Activated T-helper 17 cell treated with anti-CD3 and anti-CD28 coated beads, Interleukin-2, amount 50 U/mL, for 72 hours (primary cell): ENCODE data around the gene CLIP4. TPM values are rescaled to one million over a fixed set of nuclear protein-coding genes. Genes with fewer than 3 reads are reported as not detected.
A peak's percentile ranks its signal among the peaks of the same experiment; 100 is the strongest.

Experiments
- ATAC-seq: fragments of 150-1000 bp; cut with Tn5 transposase; replicated peaks from 2 replicates; pipeline ENCODE4 v1.10.0; 2021; ENCODE audit warnings: mild to moderate bottlenecking, moderate library complexity
- H3K27ac Mint-ChIP-seq: one replicate; pipeline ENCODE4 v1.8.0; 2022; ENCODE audit warnings: mixed read lengths
- H3K27me3 Mint-ChIP-seq: one replicate; pipeline ENCODE4 v1.8.0; 2022; ENCODE audit warnings: mixed read lengths
- H3K36me3 Mint-ChIP-seq: one replicate; pipeline ENCODE4 v1.8.0; 2022; ENCODE audit warnings: low read depth, mild to moderate bottlenecking, mixed read lengths
- H3K4me1 Mint-ChIP-seq: one replicate; pipeline ENCODE4 v1.8.0; 2022; ENCODE audit warnings: mixed read lengths
- H3K4me3 Mint-ChIP-seq: one replicate; pipeline ENCODE4 v1.8.0; 2022; ENCODE audit warnings: mild to moderate bottlenecking, mixed read lengths
- H3K9me3 Mint-ChIP-seq: one replicate; pipeline ENCODE4 v1.8.0; 2022; ENCODE audit warnings: mixed read lengths
- total RNA-seq, 2 donors: library from RNA; stranded (reverse); gene quantifications; one replicate each; pipeline ENCODE4 v1.2.3, GENCODE V29; 2022

CLIP4 gene
- 10 to 100 TPM; 23.3 to 24.5 TPM for total RNA-seq

GRCh38 chr2:29114946-29115609 lies at the start of gene CLIP4:
Gene CLIP4, plus strand, starts transcription at chr2:29115415. Its CDS starts 5,974 bp downstream, at chr2:29121389.
- peak; percentile 55 for ATAC-seq
- peaks cover 6% of the 10 kb centered on the region for H3K36me3 Mint-ChIP-seq
- peaks cover 24% of the 10 kb centered on the region for H3K4me1 Mint-ChIP-seq
- H3K9me3 Mint-ChIP-seq = no peaks in the 10 kb centered on the region
- peak within 1 kb of the TSS; percentile 89 for H3K27ac Mint-ChIP-seq
- no peaks in the 10 kb centered on the region for H3K27me3 Mint-ChIP-seq
- peak within 1 kb of the TSS; percentile 89 for H3K4me3 Mint-ChIP-seq

GRCh38 chr2:29066271-29066860 lies 48.8 kb upstream of the CLIP4 start:
- ATAC-seq = no peak
- no peaks in the 10 kb centered on the region for H3K9me3 Mint-ChIP-seq
- H3K4me3 Mint-ChIP-seq = no peak overlapping the region
- H3K27ac Mint-ChIP-seq = no peak overlapping the region
- no peaks in the 10 kb centered on the region for H3K36me3 Mint-ChIP-seq
- no peaks in the 10 kb centered on the region for H3K27me3 Mint-ChIP-seq
- no peaks in the 10 kb centered on the region for H3K4me1 Mint-ChIP-seq

- Mint-ChIP-seq H3K4me3 (no peak overlapping the region), H3K27ac (no peak overlapping the region), H3K4me1 (no peaks in the 10 kb centered on the region), H3K9me3 (no peaks in the 10 kb centered on the region), H3K27me3 (no peaks in the 10 kb centered on the region), H3K36me3 (no peaks in the 10 kb centered on the region)
- ATAC-seq = no peak
Measured at GRCh38 chr2:29066997-29067605, 48.1 kb upstream of the CLIP4 start.

- H3K4me3 Mint-ChIP-seq = no peak overlapping the region
- no peak for ATAC-seq
- no peaks in the 10 kb centered on the region for H3K9me3 Mint-ChIP-seq
- no peaks in the 10 kb centered on the region for H3K4me1 Mint-ChIP-seq
- H3K36me3 Mint-ChIP-seq = no peaks in the 10 kb centered on the region
- no peak overlapping the region for H3K27ac Mint-ChIP-seq
- H3K27me3 Mint-ChIP-seq = no peaks in the 10 kb centered on the region
Measured at GRCh38 chr2:29068513-29068912, 46.7 kb upstream of the CLIP4 start.

GRCh38 chr2:29070526-29070925 lies 44.7 kb upstream of the CLIP4 start:
- Mint-ChIP-seq H3K27me3 (no peaks in the 10 kb centered on the region), H3K4me3 (no peak overlapping the region), H3K27ac (no peak overlapping the region), H3K9me3 (no peaks in the 10 kb centered on the region), H3K36me3 (no peaks in the 10 kb centered on the region), H3K4me1 (no peaks in the 10 kb centered on the region)
- ATAC-seq = no peak

GRCh38 chr2:29071032-29071975 lies 43.9 kb upstream of the CLIP4 start:
- H3K36me3 Mint-ChIP-seq = no peaks in the 10 kb centered on the region
- no peak for ATAC-seq
- no peak overlapping the region for H3K4me3 Mint-ChIP-seq
- H3K9me3 Mint-ChIP-seq = no peaks in the 10 kb centered on the region
- no peaks in the 10 kb centered on the region for H3K4me1 Mint-ChIP-seq
- H3K27me3 Mint-ChIP-seq = no peaks in the 10 kb centered on the region
- H3K27ac Mint-ChIP-seq = no peak overlapping the region

- no peak for ATAC-seq
- no peaks in the 10 kb centered on the region for H3K9me3 Mint-ChIP-seq
- no peaks in the 10 kb centered on the region for H3K4me1 Mint-ChIP-seq
- no peaks in the 10 kb centered on the region for H3K27me3 Mint-ChIP-seq
- no peak overlapping the region for H3K4me3 Mint-ChIP-seq
- H3K27ac Mint-ChIP-seq = no peak overlapping the region
- H3K36me3 Mint-ChIP-seq = no peaks in the 10 kb centered on the region
Measured at GRCh38 chr2:29072251-29072650, 43.0 kb upstream of the CLIP4 start.

GRCh38 chr2:29072971-29073725 lies 42.1 kb upstream of the CLIP4 start:
- no peaks in the 10 kb centered on the region for H3K36me3 Mint-ChIP-seq
- H3K4me3 Mint-ChIP-seq = no peak overlapping the region
- ATAC-seq = no peak
- no peaks in the 10 kb centered on the region for H3K27me3 Mint-ChIP-seq
- H3K9me3 Mint-ChIP-seq = no peaks in the 10 kb centered on the region
- no peaks in the 10 kb centered on the region for H3K4me1 Mint-ChIP-seq
- H3K27ac Mint-ChIP-seq = no peak overlapping the region

GRCh38 chr2:29073933-29074332 lies 41.3 kb upstream of the CLIP4 start:
- Mint-ChIP-seq H3K4me3 (no peak overlapping the region), H3K9me3 (no peaks in the 10 kb centered on the region), H3K27me3 (no peaks in the 10 kb centered on the region), H3K4me1 (no peaks in the 10 kb centered on the region), H3K36me3 (no peaks in the 10 kb centered on the region), H3K27ac (no peak overlapping the region)
- ATAC-seq = no peak

GRCh38 chr2:29074411-29074810 lies 40.8 kb upstream of the CLIP4 start, which contains the start of gene PCARE:
Gene PCARE, minus strand, starts transcription at chr2:29074523. Its CDS starts 262 bp downstream, at chr2:29074261.
- no peak for ATAC-seq
- Mint-ChIP-seq H3K36me3 (no peaks in the 10 kb centered on the region), H3K27ac (no peak within 1 kb of the TSS), H3K9me3 (no peaks in the 10 kb centered on the region), H3K4me1 (no peaks in the 10 kb centered on the region), H3K27me3 (no peaks in the 10 kb centered on the region), H3K4me3 (no peak within 1 kb of the TSS)

- H3K36me3 Mint-ChIP-seq = no peaks in the 10 kb centered on the region
- no peak overlapping the region for H3K27ac Mint-ChIP-seq
- no peaks in the 10 kb centered on the region for H3K4me1 Mint-ChIP-seq
- no peak overlapping the region for H3K4me3 Mint-ChIP-seq
- no peaks in the 10 kb centered on the region for H3K9me3 Mint-ChIP-seq
- no peaks in the 10 kb centered on the region for H3K27me3 Mint-ChIP-seq
- ATAC-seq = no peak
Measured at GRCh38 chr2:29075894-29076705, 39.1 kb upstream of the CLIP4 start.

- no peaks in the 10 kb centered on the region for H3K9me3 Mint-ChIP-seq
- no peak overlapping the region for H3K4me3 Mint-ChIP-seq
- no peaks in the 10 kb centered on the region for H3K27me3 Mint-ChIP-seq
- H3K4me1 Mint-ChIP-seq = no peaks in the 10 kb centered on the region
- H3K36me3 Mint-ChIP-seq = no peaks in the 10 kb centered on the region
- no peak for ATAC-seq
- no peak overlapping the region for H3K27ac Mint-ChIP-seq
Measured at GRCh38 chr2:29079887-29080286, 35.3 kb upstream of the CLIP4 start.
